ENCODE results near the gene PHF10.

Gene PHF10

GRCh38 chr6:169724494-169725124 is at the start of gene PHF10:
Gene PHF10, minus strand, starts transcription at chr6:169724500. Its CDS starts 569 bp downstream, at chr6:169723931.
- DNase-seq, result peak; percentile 13 to 57

- no peak for DNase-seq
Observed at GRCh38 chr6:169766921-169767736, 42.8 kb upstream of the PHF10 start.

GRCh38 chr6:169766232-169766631 is 41.9 kb upstream of the PHF10 start:
- no peak for DNase-seq

GRCh38 chr6:169765789-169766188 is 41.5 kb upstream of the PHF10 start:
- DNase-seq, result peak; percentile 13 to 18

- DNase-seq, result no peak
Observed at GRCh38 chr6:169763881-169764280, 39.6 kb upstream of the PHF10 start.

GRCh38 chr6:169763308-169763707 is 39.0 kb upstream of the PHF10 start:
- DNase-seq, result no peak

GRCh38 chr6:169755162-169755561 is 30.9 kb upstream of the PHF10 start:
- DNase-seq, result no peak

- no peak for DNase-seq
Observed at GRCh38 chr6:169752074-169752623, 27.8 kb upstream of the PHF10 start.

- DNase-seq, result peak; percentile 85 to 90
Observed at GRCh38 chr6:169751242-169752073, 27.2 kb upstream of the PHF10 start, which contains the start of the genes DYNLT2 and ERMARD. Gene DYNLT2, minus strand, starts transcription at chr6:169751572. Its CDS starts 114 bp downstream, at chr6:169751458. Gene ERMARD, plus strand, starts transcription at chr6:169751622. Its CDS starts 36 bp downstream, at chr6:169751658.

- no peak for DNase-seq
Observed at GRCh38 chr6:169746556-169746955, 22.3 kb upstream of the PHF10 start.

GRCh38 chr6:169745405-169745804 is 21.1 kb upstream of the PHF10 start:
- DNase-seq, result no peak

GRCh38 chr6:169741344-169741743 is 17.0 kb upstream of the PHF10 start:
- no peak for DNase-seq

GRCh38 chr6:169738976-169739529 is 14.8 kb upstream of the PHF10 start:
- DNase-seq, result no peak

GRCh38 chr6:169738204-169738975 is 14.1 kb upstream of the PHF10 start:
- no peak for DNase-seq

- DNase-seq, result no peak
Observed at GRCh38 chr6:169729961-169730360, 5.7 kb upstream of the PHF10 start.

- no peak for DNase-seq
Observed at GRCh38 chr6:169726963-169727362, 2.7 kb upstream of the PHF10 start.

- no peak for DNase-seq
Observed at GRCh38 chr6:169726049-169726400, 1.7 kb upstream of the PHF10 start.

GRCh38 chr6:169725125-169726048 is 1.1 kb upstream of the PHF10 start:
- peak; percentile 54 to 57 for DNase-seq

- no peak for DNase-seq
Observed at GRCh38 chr6:169723991-169724493, 258 bp downstream of the PHF10 start.

GRCh38 chr6:169723200-169723909 is 945 bp downstream of the PHF10 start:
- DNase-seq, result peak; percentile 58 to 59
